Activated T-cell treated with anti-CD3 and anti-CD28 coated beads, Interleukin-2, amount 50 U/mL, for 1 hour (primary cell): ENCODE data around the gene RAB7B.
"Not testable (repeated sequence)": the region's sequence is repeated elsewhere in the genome, so short reads cannot be mapped to it uniquely, and the experiment has no call there.

ENCODE experiments used
- DNase-seq: peaks from one replicate; pipeline ENCODE4 v3.0.0-alpha.2; 2020

Gene RAB7B

GRCh38 chr1:206021626-206022365 is 18.6 kb upstream of the RAB7B start:
- no peak for DNase-seq

GRCh38 chr1:206021008-206021625 is 17.9 kb upstream of the RAB7B start:
- DNase-seq, result no peak

GRCh38 chr1:206020393-206021007 is 17.3 kb upstream of the RAB7B start:
- DNase-seq, result no peak

GRCh38 chr1:206015071-206015470 is 11.9 kb upstream of the RAB7B start:
- no peak for DNase-seq

- no peak for DNase-seq
These were observed 11.4 kb upstream of the RAB7B start for GRCh38 chr1:206014601-206015000.

GRCh38 chr1:206013026-206013795 is 10.0 kb upstream of the RAB7B start:
- no peak for DNase-seq

GRCh38 chr1:206012086-206012859 is 9.1 kb upstream of the RAB7B start:
- no peak for DNase-seq

GRCh38 chr1:206011057-206011456 is 7.9 kb upstream of the RAB7B start:
- DNase-seq, result no peak

GRCh38 chr1:206010060-206010459 is 6.9 kb upstream of the RAB7B start:
- DNase-seq, result no peak

- no peak for DNase-seq
These were observed 3.8 kb upstream of the RAB7B start for GRCh38 chr1:206006946-206007345.

GRCh38 chr1:206005778-206006180 is 2.6 kb upstream of the RAB7B start:
- DNase-seq, result no peak

- DNase-seq, result no peak
These were observed 2.0 kb upstream of the RAB7B start for GRCh38 chr1:206005234-206005633.

GRCh38 chr1:206004826-206005225 is 1.6 kb upstream of the RAB7B start:
- no peak for DNase-seq

- DNase-seq, result no peak
These were observed 932 bp upstream of the RAB7B start for GRCh38 chr1:206003854-206004800.

GRCh38 chr1:206002160-206002559 is 1.0 kb downstream of the RAB7B start:
- DNase-seq, result no peak

- no peak for DNase-seq
These were observed 1.7 kb downstream of the RAB7B start for GRCh38 chr1:206001476-206001888.

- DNase-seq, result no peak
These were observed 2.4 kb downstream of the RAB7B start for GRCh38 chr1:206000641-206001339.

- DNase-seq, result no peak
These were observed 4.5 kb downstream of the RAB7B start for GRCh38 chr1:205998457-205999241.

GRCh38 chr1:205996641-205997040 is 6.6 kb downstream of the RAB7B start:
- DNase-seq, result not testable (repeated sequence)

GRCh38 chr1:205994346-205994745 is 8.8 kb downstream of the RAB7B start:
- DNase-seq, result no peak
